HepG2 (cell line): ENCODE results near the gene ADGRD1. TPM values are rescaled to one million over a fixed set of nuclear protein-coding genes. Genes with fewer than 3 reads are reported as not detected.

Source experiments
- AKAP8 ChIP-seq: sonication (generic); formaldehyde crosslinking; IDR thresholded peaks from 2 replicates; pipeline ENCODE4 v1.5.1; 2020; ENCODE audit warnings: mild to moderate bottlenecking, missing genetic modification reagents
- GATA4 ChIP-seq: sonication (generic); IDR thresholded peaks from 2 replicates; pipeline ENCODE4 v1.6.1; 2016; ENCODE audit warnings: antibody characterized with exemption, low read depth, borderline replicate concordance
- NCOR1 ChIP-seq: fragments of 200-600 bp; sonication (generic); IDR thresholded peaks from 2 replicates; pipeline ENCODE4 v1.7.0; 2017; ENCODE audit warnings: antibody characterized with exemption, low read length, borderline replicate concordance
- PRPF4 ChIP-seq: fragments of 200-400 bp; formaldehyde crosslinking; IDR thresholded peaks from 2 replicates; pipeline ENCODE4 v1.6.1; 2016; ENCODE audit warnings: low read length, low read depth; ENCODE audit not compliant: poor library complexity, severe bottlenecking
- REPIN1 ChIP-seq: sonication (generic); formaldehyde crosslinking; IDR thresholded peaks from 2 replicates; pipeline ENCODE4 v1.8.0; 2022; ENCODE audit warnings: missing genetic modification reagents, low read depth, mild to moderate bottlenecking, borderline replicate concordance
- RNF2 ChIP-seq: fragments of 450-650 bp; conservative IDR thresholded peaks from 2 replicates; pipeline ENCODE4 v1.6.1; 2016; ENCODE audit warnings: low read depth
- SOX6 ChIP-seq, 2 experiments: fragments of 450-650 bp in 1 of 2; sonication (generic) in 1 of 2; formaldehyde crosslinking in 1 of 2; IDR thresholded peaks; 2 replicates each; pipeline versions ENCODE4 v1.4.0 to v1.6.1; 2017 to 2020; ENCODE audit warnings: antibody characterized with exemption in 1 of 2, mild to moderate bottlenecking in 1 of 2, missing genetic modification reagents in 1 of 2
- SP2 ChIP-seq: sonication (generic); formaldehyde crosslinking; IDR thresholded peaks from 2 replicates; pipeline ENCODE4 v1.5.1; 2020; ENCODE audit warnings: mild to moderate bottlenecking, missing genetic modification reagents
- TAF1 ChIP-seq: sonication (generic); formaldehyde crosslinking; IDR thresholded peaks from 2 replicates; pipeline ENCODE4 v1.4.0; 2020; ENCODE audit warnings: missing genetic modification reagents
- XBP1 ChIP-seq: sonication (generic); formaldehyde crosslinking; IDR thresholded peaks from 2 replicates; pipeline ENCODE4 v1.5.0; 2020; ENCODE audit warnings: missing genetic modification reagents
- ZFP36L1 ChIP-seq: sonication (generic); formaldehyde crosslinking; IDR thresholded peaks from 2 replicates; pipeline ENCODE4 v1.8.0; 2022; ENCODE audit warnings: mild to moderate bottlenecking, missing genetic modification reagents, moderate library complexity
- ZNF331 ChIP-seq: sonication (generic); formaldehyde crosslinking; IDR thresholded peaks from 2 replicates; pipeline ENCODE4 v1.4.0; 2020; ENCODE audit warnings: missing genetic modification reagents
- ZNF350 ChIP-seq: sonication (generic); formaldehyde crosslinking; IDR thresholded peaks from 2 replicates; pipeline ENCODE4 v1.4.0; 2020; ENCODE audit warnings: mild to moderate bottlenecking, low read depth, missing genetic modification reagents, borderline replicate concordance
- ZNF678 ChIP-seq: sonication (generic); formaldehyde crosslinking; IDR thresholded peaks from 2 replicates; pipeline ENCODE4 v1.4.0; 2020; ENCODE audit warnings: mild to moderate bottlenecking, missing genetic modification reagents
- ZNF746 ChIP-seq: sonication (generic); formaldehyde crosslinking; IDR thresholded peaks from 2 replicates; pipeline ENCODE4 v1.8.0; 2022; ENCODE audit warnings: mild to moderate bottlenecking, missing genetic modification reagents
- ZNF781 ChIP-seq: sonication (generic); formaldehyde crosslinking; IDR thresholded peaks from 2 replicates; pipeline ENCODE4 v1.5.1; 2020; ENCODE audit warnings: borderline replicate concordance, mild to moderate bottlenecking, missing genetic modification reagents; ENCODE audit errors: not compliant biosample characterization
- ZNF790 ChIP-seq: sonication (generic); formaldehyde crosslinking; IDR thresholded peaks from 2 replicates; pipeline ENCODE4 v1.8.0; 2022; ENCODE audit warnings: missing genetic modification reagents, mild to moderate bottlenecking, borderline replicate concordance
- polyA plus RNA-seq, 8 experiments: library from polyadenylated mRNA; depleted of rRNA in 3 of 8; stranded (reverse) in 7 of 8; unstranded in 1 of 8; fragments of >200 nt; fragmentation: Illumina TruSeq in 4 of 8; extraction: Trizol in 4 of 8; gene quantifications; 2 replicates each; pipeline versions ENCODE4 v1.2.1 to v1.2.3, GENCODE V29; 2011 to 2016; ENCODE audit warnings: low read depth in 4 of 8, missing spikeins in 1 of 8, mixed read lengths in 1 of 8; ENCODE audit not compliant: insufficient read depth in 1 of 8
- total RNA-seq, 5 experiments: library from RNA; depleted of rRNA; stranded (reverse); fragments of >200 nt; fragmentation: Illumina TruSeq; extraction: Trizol; gene quantifications; 2 replicates each; pipeline ENCODE4 v1.2.3, GENCODE V29; 2016; ENCODE audit warnings: low read depth in 1 of 5
- TF ChIP-seq, protein P1 (sequence below): sonication (generic); formaldehyde crosslinking; IDR thresholded peaks from 2 replicates; pipeline ENCODE4 v1.5.1; 2020; ENCODE audit warnings: missing genetic modification reagents, mild to moderate bottlenecking, borderline replicate concordance
- TF ChIP-seq, protein P2 (sequence below): sonication (generic); formaldehyde crosslinking; IDR thresholded peaks from 2 replicates; pipeline ENCODE4 v1.8.1; 2023; ENCODE audit warnings: mild to moderate bottlenecking, inconsistent platforms, moderate library complexity, missing genetic modification reagents, borderline replicate concordance
- TF ChIP-seq, protein P3 (sequence below): sonication (generic); formaldehyde crosslinking; IDR thresholded peaks from 2 replicates; pipeline ENCODE4 v1.4.0; 2020; ENCODE audit warnings: missing genetic modification reagents, mild to moderate bottlenecking, borderline replicate concordance
- TF ChIP-seq, protein P4 (sequence below): IDR thresholded peaks from 2 replicates; pipeline ENCODE4 v1.6.1; 2012; ENCODE audit warnings: inconsistent platforms

Gene ADGRD1
- total and polyA plus RNA-seq, 2 of the 13 experiments (the other 11 are each of a cell fraction or from before 2014, with no cell fraction given), result 0.46 to 12.4 TPM

DNA sequence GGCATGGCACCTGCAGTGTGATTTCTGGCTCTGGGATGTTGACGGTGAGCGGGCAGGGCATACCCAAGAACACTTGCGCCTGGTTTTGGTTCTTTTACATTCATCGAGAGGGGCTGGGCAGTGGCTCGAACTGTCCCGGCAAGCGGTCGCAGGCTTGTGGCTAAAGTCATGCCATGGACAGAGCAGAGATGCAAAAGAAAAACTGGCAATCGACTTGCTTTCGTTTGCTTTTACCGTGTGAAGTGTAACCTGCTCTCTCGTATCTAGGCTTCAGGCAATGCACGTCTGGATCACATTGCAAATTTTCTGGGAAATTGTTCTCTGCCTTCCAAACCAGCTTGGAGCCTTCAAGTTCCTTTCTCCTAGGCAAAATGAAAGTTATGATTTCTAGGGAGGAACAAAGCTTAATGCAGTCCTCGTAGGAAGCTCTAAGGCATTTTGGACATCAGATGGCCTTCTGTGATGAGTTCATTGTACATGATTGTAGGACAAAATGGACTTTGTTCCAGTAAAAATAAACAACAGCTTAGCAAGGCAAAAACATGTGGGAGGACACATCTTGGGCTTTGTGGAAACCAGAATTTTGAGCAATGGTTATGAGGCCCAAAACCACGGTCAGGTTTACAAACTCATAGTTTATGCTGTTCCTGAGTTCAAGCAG is 18.3 kb downstream of the ADGRD1 start (continued):
- TF ChIP-seq, protein P1, sequence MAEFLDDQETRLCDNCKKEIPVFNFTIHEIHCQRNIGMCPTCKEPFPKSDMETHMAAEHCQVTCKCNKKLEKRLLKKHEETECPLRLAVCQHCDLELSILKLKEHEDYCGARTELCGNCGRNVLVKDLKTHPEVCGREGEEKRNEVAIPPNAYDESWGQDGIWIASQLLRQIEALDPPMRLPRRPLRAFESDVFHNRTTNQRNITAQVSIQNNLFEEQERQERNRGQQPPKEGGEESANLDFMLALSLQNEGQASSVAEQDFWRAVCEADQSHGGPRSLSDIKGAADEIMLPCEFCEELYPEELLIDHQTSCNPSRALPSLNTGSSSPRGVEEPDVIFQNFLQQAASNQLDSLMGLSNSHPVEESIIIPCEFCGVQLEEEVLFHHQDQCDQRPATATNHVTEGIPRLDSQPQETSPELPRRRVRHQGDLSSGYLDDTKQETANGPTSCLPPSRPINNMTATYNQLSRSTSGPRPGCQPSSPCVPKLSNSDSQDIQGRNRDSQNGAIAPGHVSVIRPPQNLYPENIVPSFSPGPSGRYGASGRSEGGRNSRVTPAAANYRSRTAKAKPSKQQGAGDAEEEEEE, result no peak
- TF ChIP-seq ZNF331 (CRISPR knock-in tag) (no peak), AKAP8 (CRISPR knock-in tag) (no peak), ZNF746 (CRISPR knock-in tag) (no peak), TAF1 (CRISPR knock-in tag) (no peak), XBP1 (no peak), ZNF678 (CRISPR knock-in tag) (no peak), PRPF4 (no peak), SP2 (CRISPR knock-in tag) (no peak), ZNF781 (no peak), ZFP36L1 (CRISPR knock-in tag) (no peak), REPIN1 (CRISPR knock-in tag) (peak; percentile 37; the same call in 1 of the 2 replicates), RNF2 (no peak; the same call in 1 of the 2 replicates), ZNF790 (CRISPR knock-in tag) (no peak), ZNF350 (CRISPR knock-in tag) (no peak), GATA4 (no peak), NCOR1 (no peak; the same call in 1 of the 2 replicates), SOX6 (IDR thresholded peaks at IDR 0.05) (no peak), SOX6 (CRISPR knock-in tag; IDR thresholded peaks at IDR 0.05) (peak; percentile 63; the same call in 1 of the 2 replicates)
- TF ChIP-seq, protein P2, sequence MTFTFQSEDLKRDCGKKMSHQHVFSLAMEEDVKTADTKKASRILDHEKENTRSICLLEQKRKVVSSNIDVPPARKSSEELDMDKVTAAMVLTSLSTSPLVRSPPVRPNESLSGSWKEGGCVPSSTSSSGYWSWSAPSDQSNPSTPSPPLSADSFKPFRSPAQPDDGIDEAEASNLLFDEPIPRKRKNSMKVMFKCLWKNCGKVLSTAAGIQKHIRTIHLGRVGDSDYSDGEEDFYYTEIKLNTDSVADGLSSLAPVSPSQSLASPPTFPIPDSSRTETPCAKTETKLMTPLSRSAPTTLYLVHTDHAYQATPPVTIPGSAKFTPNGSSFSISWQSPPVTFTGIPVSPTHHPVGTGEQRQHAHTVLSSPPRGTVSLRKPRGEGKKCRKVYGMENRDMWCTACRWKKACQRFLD (CRISPR knock-in tag), result no peak
- TF ChIP-seq, protein P3, sequence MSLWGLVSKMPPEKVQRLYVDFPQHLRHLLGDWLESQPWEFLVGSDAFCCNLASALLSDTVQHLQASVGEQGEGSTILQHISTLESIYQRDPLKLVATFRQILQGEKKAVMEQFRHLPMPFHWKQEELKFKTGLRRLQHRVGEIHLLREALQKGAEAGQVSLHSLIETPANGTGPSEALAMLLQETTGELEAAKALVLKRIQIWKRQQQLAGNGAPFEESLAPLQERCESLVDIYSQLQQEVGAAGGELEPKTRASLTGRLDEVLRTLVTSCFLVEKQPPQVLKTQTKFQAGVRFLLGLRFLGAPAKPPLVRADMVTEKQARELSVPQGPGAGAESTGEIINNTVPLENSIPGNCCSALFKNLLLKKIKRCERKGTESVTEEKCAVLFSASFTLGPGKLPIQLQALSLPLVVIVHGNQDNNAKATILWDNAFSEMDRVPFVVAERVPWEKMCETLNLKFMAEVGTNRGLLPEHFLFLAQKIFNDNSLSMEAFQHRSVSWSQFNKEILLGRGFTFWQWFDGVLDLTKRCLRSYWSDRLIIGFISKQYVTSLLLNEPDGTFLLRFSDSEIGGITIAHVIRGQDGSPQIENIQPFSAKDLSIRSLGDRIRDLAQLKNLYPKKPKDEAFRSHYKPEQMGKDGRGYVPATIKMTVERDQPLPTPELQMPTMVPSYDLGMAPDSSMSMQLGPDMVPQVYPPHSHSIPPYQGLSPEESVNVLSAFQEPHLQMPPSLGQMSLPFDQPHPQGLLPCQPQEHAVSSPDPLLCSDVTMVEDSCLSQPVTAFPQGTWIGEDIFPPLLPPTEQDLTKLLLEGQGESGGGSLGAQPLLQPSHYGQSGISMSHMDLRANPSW (CRISPR knock-in tag), result no peak
- TF ChIP-seq, protein P4, sequence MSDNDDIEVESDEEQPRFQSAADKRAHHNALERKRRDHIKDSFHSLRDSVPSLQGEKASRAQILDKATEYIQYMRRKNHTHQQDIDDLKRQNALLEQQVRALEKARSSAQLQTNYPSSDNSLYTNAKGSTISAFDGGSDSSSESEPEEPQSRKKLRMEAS, result peak; percentile 90
